ENCODE measurements around the gene BCORL1.

BCORL1 gene

GRCh38 chrX:129963729-129964128, 18.7 kb upstream of the BCORL1 start:
- H3K27ac ChIP-seq = no peak overlapping the region

DNA sequence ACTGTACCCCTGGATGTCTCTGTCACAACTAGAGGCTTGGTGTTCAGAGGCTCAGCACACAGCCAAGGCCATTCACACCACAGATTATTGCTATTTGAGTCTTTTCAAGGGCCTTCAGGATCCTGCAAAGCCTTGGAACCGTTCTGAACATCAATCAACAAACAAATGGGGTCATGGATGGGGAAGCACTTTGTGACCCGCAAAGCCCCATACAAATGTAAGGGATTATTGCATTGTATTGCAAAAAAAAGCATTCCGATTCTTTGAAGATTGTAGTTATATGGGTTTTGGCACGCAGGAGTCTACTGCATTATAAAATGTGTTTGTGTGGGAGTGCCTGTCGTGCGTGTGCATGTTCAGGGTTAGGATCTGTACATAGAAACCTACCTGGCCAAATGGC, 17.3 kb upstream of the BCORL1 start:
- no peak for TF ChIP-seq CTCF (IDR thresholded peaks at IDR 0.05)
- Histone ChIP-seq H3K27me3 (no peaks in the 10 kb centered on the region), H3K4me1 (peaks cover 0 to 4% (median 0%) of the 10 kb centered on the region in 4 donors), H3K36me3 (no peaks in the 10 kb centered on the region), H3K4me3 (no peak overlapping the region), H3K27ac (no peak overlapping the region), H3K9me3 (peaks cover 0 to 12% (median 6%) of the 10 kb centered on the region in 3 donors)
- no peak for DNase-seq
- intact Hi-C loops (cut with DNase I; ENCODE audit: low total_unique reads) = no loop called here

More at GRCh38 chrX:129963729-129964128, 18.7 kb upstream of the BCORL1 start:
- H3K27me3 ChIP-seq = no peaks in the 10 kb centered on the region
- intact Hi-C loops (cut with DNase I; ENCODE audit: low total_unique reads) = no loop called here
- no peak overlapping the region for H3K4me3 ChIP-seq
- peaks cover 0 to 4% (median 0%) of the 10 kb centered on the region in 3 donors for H3K9me3 ChIP-seq
- H3K4me1 ChIP-seq = peaks cover 0 to 8% (median 0%) of the 10 kb centered on the region in 4 donors
- no peaks in the 10 kb centered on the region for H3K36me3 ChIP-seq
- no peak for TF ChIP-seq CTCF (IDR thresholded peaks at IDR 0.05)
- DNase-seq = no peak

DNA sequence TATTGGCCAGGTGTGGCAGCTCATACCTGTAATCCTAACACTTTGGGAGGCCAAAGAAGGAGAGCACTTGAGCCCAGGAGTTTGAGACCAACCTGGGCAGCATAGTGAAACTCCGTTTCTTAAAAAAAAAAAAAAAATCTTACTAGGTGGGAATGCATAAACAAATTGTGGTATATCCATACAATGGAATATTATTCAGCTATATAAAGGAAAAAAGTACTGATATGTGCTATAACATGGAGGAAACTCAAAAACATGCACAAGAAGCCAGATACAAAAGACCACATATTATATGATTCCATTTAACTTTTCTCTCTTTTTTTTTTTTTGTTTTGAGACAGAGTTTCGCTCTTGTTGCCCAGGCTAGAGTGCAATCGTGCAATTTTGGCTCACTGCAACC, 13.5 kb upstream of the BCORL1 start:
- Histone ChIP-seq H3K9me3 (peaks cover 0 to 12% (median 6%) of the 10 kb centered on the region in 3 donors), H3K4me1 (no peaks in the 10 kb centered on the region), H3K4me3 (no peak overlapping the region), H3K27ac (no peak overlapping the region), H3K27me3 (no peaks in the 10 kb centered on the region), H3K36me3 (no peaks in the 10 kb centered on the region)
- TF ChIP-seq CTCF (IDR thresholded peaks at IDR 0.05) = no peak
- DNase-seq = no peak
- intact Hi-C loops (cut with DNase I; ENCODE audit: low total_unique reads) = no loop called here

DNA sequence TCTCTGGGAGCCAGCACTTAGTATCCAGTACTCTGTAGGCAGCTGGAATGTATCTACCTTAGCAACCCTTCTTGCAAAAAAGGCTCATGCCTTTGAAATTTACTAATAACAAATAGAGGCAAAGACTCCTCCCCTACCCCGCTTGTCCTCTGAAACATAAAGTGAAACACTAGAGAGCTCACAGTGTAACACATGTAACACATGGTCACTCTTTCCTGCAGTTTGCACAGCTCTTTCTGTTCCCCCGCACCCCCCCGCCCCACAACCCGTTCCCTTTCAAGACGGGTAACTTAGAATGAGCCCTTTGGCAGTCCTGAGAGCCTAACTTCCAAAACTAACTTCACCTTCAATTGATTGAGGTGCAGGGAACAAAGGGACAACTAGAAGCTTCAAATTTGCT, 6.0 kb upstream of the BCORL1 start:
- Histone ChIP-seq H3K4me3 (no peak overlapping the region), H3K27me3 (no peaks in the 10 kb centered on the region), H3K4me1 (peaks cover 0 to 6% (median 2%) of the 10 kb centered on the region in 4 donors), H3K27ac (no peak overlapping the region), H3K36me3 (no peaks in the 10 kb centered on the region), H3K9me3 (no peaks in the 10 kb centered on the region)
- no peak for DNase-seq
- TF ChIP-seq CTCF (IDR thresholded peaks at IDR 0.05) = no peak
- intact Hi-C loops (cut with DNase I; ENCODE audit: low total_unique reads) = no loop called here

DNA sequence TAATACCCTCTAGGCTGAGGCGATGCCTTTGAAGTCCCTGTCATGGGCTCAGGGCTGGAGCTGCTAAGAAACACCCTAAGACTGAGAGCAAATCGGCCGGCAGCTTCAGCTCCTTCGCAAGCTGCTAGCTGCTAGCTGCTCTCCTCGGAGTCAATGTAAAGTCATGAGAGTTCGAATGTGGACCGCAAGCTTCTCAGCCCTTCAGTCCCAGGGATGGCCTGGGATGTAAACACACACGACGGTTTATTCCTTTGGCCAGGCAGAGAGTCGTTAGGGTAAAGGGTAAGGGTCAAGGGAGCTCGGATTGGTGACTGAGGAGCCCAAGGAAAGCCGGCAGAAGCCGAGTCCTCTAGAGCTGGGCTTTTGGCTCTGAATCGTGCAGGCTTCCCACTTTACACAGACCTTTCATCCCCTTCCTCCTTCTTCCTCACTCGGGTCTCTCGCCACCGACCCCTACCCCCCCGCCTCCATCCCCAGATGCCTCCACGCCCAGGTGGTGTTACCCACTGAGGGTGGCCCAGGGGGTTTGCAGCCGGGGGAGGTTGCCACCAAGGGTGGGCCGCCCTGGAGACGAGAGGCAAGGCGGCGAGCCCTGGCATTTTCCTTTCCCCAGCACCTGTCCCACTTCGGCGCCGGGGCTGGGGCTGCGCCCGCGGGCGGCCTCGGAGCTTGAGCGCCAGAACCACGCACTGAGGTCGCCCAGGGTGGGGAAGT, 3.1 kb upstream of the BCORL1 start:
- TF ChIP-seq CTCF (IDR thresholded peaks at IDR 0.05) = no peak
- Histone ChIP-seq H3K4me1 (peaks cover 0 to 7% (median 3%) of the 10 kb centered on the region in 4 donors), H3K27me3 (no peaks in the 10 kb centered on the region), H3K36me3 (no peaks in the 10 kb centered on the region), H3K27ac (peak overlapping the region; percentile 82 to 90), H3K4me3 (no peak overlapping the region), H3K9me3 (no peaks in the 10 kb centered on the region)
- DNase-seq = no peak
- intact Hi-C loops (cut with DNase I; ENCODE audit: low total_unique reads) = no loop called here
